ENCODE measurements around the gene GPLD1.
"Not testable (repeated sequence)": the region's sequence is repeated elsewhere in the genome, so short reads cannot be mapped to it uniquely, and the experiment has no call there.

GPLD1 gene

GRCh38 chr6:24394061-24394779 is 95.2 kb downstream of the GPLD1 start:
- DNase-seq (ENCODE audit: low read depth): no peak
- no peak overlapping the region for H3K4me3 ChIP-seq (ENCODE audit: low read length)
- no peak for TF ChIP-seq CTCF (conservative IDR thresholded peaks at IDR 0.05; ENCODE audit: low read length)

GRCh38 chr6:24391756-24392405 is 97.5 kb downstream of the GPLD1 start:
- no peak overlapping the region for H3K4me3 ChIP-seq (ENCODE audit: low read length)
- DNase-seq (ENCODE audit: low read depth): no peak
- no peak for TF ChIP-seq CTCF (conservative IDR thresholded peaks at IDR 0.05; ENCODE audit: low read length)

- no peak overlapping the region for H3K4me3 ChIP-seq (ENCODE audit: low read length)
- DNase-seq (ENCODE audit: low read depth): no peak
- no peak for TF ChIP-seq CTCF (conservative IDR thresholded peaks at IDR 0.05; ENCODE audit: low read length)
These were observed 98.2 kb downstream of the GPLD1 start for GRCh38 chr6:24391208-24391607.

- H3K4me3 ChIP-seq (ENCODE audit: low read length): no peak overlapping the region
- DNase-seq (ENCODE audit: low read depth): no peak
- TF ChIP-seq CTCF (conservative IDR thresholded peaks at IDR 0.05; ENCODE audit: low read length): no peak
These were observed 101.6 kb downstream of the GPLD1 start for GRCh38 chr6:24387818-24388217.

- no peak for DNase-seq (ENCODE audit: low read depth)
- TF ChIP-seq CTCF (conservative IDR thresholded peaks at IDR 0.05; ENCODE audit: low read length): no peak
- no peak overlapping the region for H3K4me3 ChIP-seq (ENCODE audit: low read length)
These were observed 103.7 kb downstream of the GPLD1 start for GRCh38 chr6:24385536-24386269.

- H3K4me3 ChIP-seq (ENCODE audit: low read length); DNase-seq (ENCODE audit: low read depth): not testable (repeated sequence)
These were observed 104.8 kb downstream of the GPLD1 start for GRCh38 chr6:24384369-24385130.

GRCh38 chr6:24382891-24383494 is 106.4 kb downstream of the GPLD1 start:
- DNase-seq (ENCODE audit: low read depth); H3K4me3 ChIP-seq (ENCODE audit: low read length): not testable (repeated sequence)

All from AG10803 (cell line).